IMR-90 (cell line): Measurements from ENCODE around the gene SMIM9. TPM values are rescaled to one million over a fixed set of nuclear protein-coding genes. Genes with fewer than 3 reads are reported as not detected.

Source experiments
- ATAC-seq: fragments of 200-7000 bp; cut with Tn5 transposase; 2 replicates; pipeline ENCODE4 v1.9.1; 2020; ENCODE audit warnings: low read depth, mild to moderate bottlenecking, moderate library complexity
- BruUV-seq: library from RNA; stranded (reverse); fragments of 400-500 nt; replicated peaks from 2 replicates; lab custom pipeline; 2021; lab: Mats Ljungman, UMichigan
- CTCF ChIA-PET: fragments of 300-600 bp; formaldehyde crosslinking; extraction: SDS; loops from one replicate; lab custom pipeline; 2021; ENCODE audit warnings: antibody characterized with exemption; lab: Yijun Ruan, JAX
- POLR2A ChIA-PET: fragments of 300-600 bp; sonication (Branson Sonifier 250); formaldehyde crosslinking; loops from one replicate; lab custom pipeline; 2022; ENCODE audit warnings: antibody characterized with exemption; ENCODE audit not compliant: unreplicated experiment; lab: Charles Lee
- DNase-seq: peaks from one replicate; pipeline ENCODE4 v3.0.0; 2013
- H2AFZ ChIP-seq: replicated peaks from 2 replicates; pipeline ENCODE3; 2013; ENCODE audit warnings: low read length, mild to moderate bottlenecking; ENCODE audit not compliant: poor library complexity
- H2AK5ac ChIP-seq: 2 replicates; pipeline ENCODE4 v1.6.1; 2013; ENCODE audit warnings: low read depth, low read length, inconsistent platforms
- H2AK9ac ChIP-seq: replicated peaks from 2 replicates; pipeline ENCODE3; 2013; ENCODE audit warnings: mild to moderate bottlenecking, low read depth, low read length, moderate library complexity; ENCODE audit not compliant: poor library complexity
- H2BK120ac ChIP-seq: 2 replicates; pipeline ENCODE4 v1.6.1; 2013; ENCODE audit warnings: low read depth, low read length, inconsistent platforms
- H2BK15ac ChIP-seq: 3 replicates; pipeline ENCODE4 v1.6.1; 2013; ENCODE audit warnings: low read depth, low read length, inconsistent platforms
- H2BK20ac ChIP-seq: 2 replicates; pipeline ENCODE4 v1.6.1; 2013; ENCODE audit warnings: low read depth, mild to moderate bottlenecking, inconsistent platforms, low read length, moderate library complexity
- H2BK5ac ChIP-seq: 2 replicates; pipeline ENCODE4 v1.6.1; 2013; ENCODE audit warnings: mild to moderate bottlenecking, low read depth, low read length, inconsistent platforms; ENCODE audit not compliant: poor library complexity, severe bottlenecking
- H3K14ac ChIP-seq: replicated peaks from 2 replicates; pipeline ENCODE4 v1.6.1; 2013; ENCODE audit warnings: low read depth, low read length, inconsistent platforms
- H3K18ac ChIP-seq: 2 replicates; pipeline ENCODE4 v1.6.1; 2013; ENCODE audit warnings: low read depth, low read length, control low read depth
- H3K23ac ChIP-seq: 2 replicates; pipeline ENCODE4 v1.6.1; 2013; ENCODE audit warnings: low read depth, low read length, inconsistent platforms
- H3K27ac ChIP-seq: 2 replicates; pipeline ENCODE4 v1.5.1; 2013; ENCODE audit warnings: mild to moderate bottlenecking, control low read depth, low read length; ENCODE audit not compliant: insufficient read depth
- H3K27me3 ChIP-seq: 2 replicates; pipeline ENCODE4 v1.6.1; 2013; ENCODE audit warnings: low read length; ENCODE audit not compliant: control insufficient read depth, insufficient read depth
- H3K36me3 ChIP-seq: 2 replicates; pipeline ENCODE4 v1.6.1; 2013; ENCODE audit warnings: low read length, mixed read lengths; ENCODE audit not compliant: control insufficient read depth, insufficient read depth
- H3K4ac ChIP-seq: 2 replicates; pipeline ENCODE4 v1.6.1; 2013; ENCODE audit warnings: low read depth, low read length, inconsistent platforms
- H3K4me1 ChIP-seq: 2 replicates; pipeline ENCODE4 v1.6.1; 2013; ENCODE audit warnings: low read length, mixed read lengths; ENCODE audit not compliant: control insufficient read depth, insufficient read depth
- H3K4me2 ChIP-seq: 2 replicates; pipeline ENCODE4 v1.6.1; 2013; ENCODE audit warnings: low read depth, mild to moderate bottlenecking, control low read depth, low read length, moderate library complexity
- H3K4me3 ChIP-seq: 2 replicates; pipeline ENCODE4 v1.5.1; 2013; ENCODE audit warnings: low read depth, mild to moderate bottlenecking, control low read depth, low read length, moderate library complexity; ENCODE audit not compliant: insufficient read depth
- H3K56ac ChIP-seq: 2 replicates; pipeline ENCODE4 v1.6.1; 2013; ENCODE audit warnings: low read length, inconsistent platforms; ENCODE audit not compliant: insufficient read depth; ENCODE audit errors: extremely low read depth
- H3K79me1 ChIP-seq, 2 experiments: 2 replicates each; pipeline ENCODE4 v1.6.1; 2013; ENCODE audit warnings: low read length in 2 of 2, inconsistent platforms in 1 of 2, low read depth in 1 of 2
- H3K9ac ChIP-seq: 2 replicates; pipeline ENCODE4 v1.6.1; 2013; ENCODE audit warnings: low read depth, low read length, control low read depth
- H3K9me1 ChIP-seq: 2 replicates; pipeline ENCODE4 v1.6.1; 2013; ENCODE audit warnings: low read length, inconsistent platforms; ENCODE audit not compliant: insufficient read depth
- H3K9me3 ChIP-seq: 2 replicates; pipeline ENCODE4 v1.6.1; 2013; ENCODE audit warnings: low read length; ENCODE audit not compliant: control insufficient read depth, insufficient read depth
- H4K20me1 ChIP-seq: 2 replicates; pipeline ENCODE4 v1.6.1; 2013; ENCODE audit warnings: low read length, inconsistent platforms; ENCODE audit not compliant: insufficient read depth
- H4K5ac ChIP-seq: 2 replicates; pipeline ENCODE4 v1.6.1; 2013; ENCODE audit warnings: mild to moderate bottlenecking, low read depth, low read length, control low read depth
- H4K8ac ChIP-seq, 2 experiments: 2 replicates each; pipeline ENCODE4 v1.6.1; 2013; ENCODE audit warnings: low read depth in 2 of 2, low read length in 2 of 2, control low read depth in 1 of 2, inconsistent platforms in 1 of 2
- H4K91ac ChIP-seq: 2 replicates; pipeline ENCODE4 v1.6.1; 2013; ENCODE audit warnings: low read depth, low read length, inconsistent platforms; ENCODE audit not compliant: insufficient read depth
- BHLHE40 ChIP-seq: fragments of 150-350 bp; IDR thresholded peaks from 2 replicates; pipeline ENCODE4 v1.6.1; 2016; ENCODE audit warnings: mild to moderate bottlenecking, low read depth, low read length
- CHD1 ChIP-seq: IDR thresholded peaks from 2 replicates; pipeline ENCODE4 v1.6.1; 2012; ENCODE audit warnings: low read depth, low read length, improper control_type of control experiment
- ELK1 ChIP-seq: fragments of 150-350 bp; IDR thresholded peaks from 2 replicates; pipeline ENCODE4 v1.6.1; 2016; ENCODE audit warnings: low read depth, mild to moderate bottlenecking, low read length, moderate library complexity, borderline replicate concordance
- FOS ChIP-seq: fragments of 150-350 bp; IDR thresholded peaks from 2 replicates; pipeline ENCODE4 v1.6.1; 2016; ENCODE audit warnings: low read depth, low read length
- MXI1 ChIP-seq: IDR thresholded peaks from 2 replicates; pipeline ENCODE4 v1.6.1; 2012; ENCODE audit warnings: low read depth, mild to moderate bottlenecking, low read length, moderate library complexity, borderline replicate concordance
- NFE2L2 ChIP-seq: fragments of 150-350 bp; IDR thresholded peaks from 2 replicates; pipeline ENCODE4 v1.6.1; 2016; ENCODE audit warnings: low read depth, mild to moderate bottlenecking, low read length
- POLR2A ChIP-seq: IDR thresholded peaks from 2 replicates; pipeline ENCODE4 v1.6.1; 2012; ENCODE audit warnings: mild to moderate bottlenecking, low read depth, low read length
- RAD21 ChIP-seq: IDR thresholded peaks from 2 replicates; pipeline ENCODE4 v1.6.1; 2012; ENCODE audit warnings: low read length, improper control_type of control experiment
- SMC3 ChIP-seq: fragments of 150-350 bp; IDR thresholded peaks from 2 replicates; pipeline ENCODE4 v1.6.1; 2016; ENCODE audit warnings: low read depth, mild to moderate bottlenecking, antibody characterized with exemption, low read length, moderate library complexity
- USF2 ChIP-seq: fragments of 150-350 bp; IDR thresholded peaks from 2 replicates; pipeline ENCODE4 v1.6.1; 2017; ENCODE audit warnings: mild to moderate bottlenecking, antibody characterized with exemption, low read length, low read depth
- whole genome bisulfite sequencing, 2 experiments: methylation state at CpG; one replicate each; pipeline versions ENCODE4 v1.1.5 to v1.1.7; 2013; ENCODE audit warnings: missing lambda C conversion rate in 2 of 2; ENCODE audit not compliant: insufficient read length in 1 of 2; ENCODE audit errors: extremely low coverage in 2 of 2; 5-methylcytosine and 5-hydroxymethylcytosine counted together
- dilution Hi-C: fragments of 300-500 bp; cut with HindIII; formaldehyde crosslinking; loops from one replicate; pipeline ENCODE4 v1.14.3; 2018; ENCODE audit warnings: low sequenced_read_pairs; ENCODE audit not compliant: unreplicated experiment
- in situ Hi-C: fragments of 300-500 bp; cut with MboI; formaldehyde crosslinking; loops from 3 replicates; pipeline ENCODE4 v1.14.3; 2019; ENCODE audit warnings: low sequenced_read_pairs, inconsistent platforms, mixed read lengths
- intact Hi-C: fragments of 100-400 bp; cut with micrococcal nuclease; formaldehyde crosslinking; loops from 2 replicates; pipeline ENCODE4 v1.10.0; 2022
- polyA plus RNA-seq, 3 experiments: library from polyadenylated mRNA; depleted of rRNA; stranded (reverse); fragments of >200 nt; gene quantifications; 2 replicates each; pipeline ENCODE4 v1.2.3, GENCODE V29; 2012; ENCODE audit warnings: low replicate concordance in 1 of 3
- total RNA-seq: library from RNA; depleted of rRNA; stranded (reverse); fragments of >200 nt; gene quantifications from 2 replicates; pipeline ENCODE4 v1.2.3, GENCODE V29; 2012

SMIM9 gene
- total and polyA plus RNA-seq, 2 of the 4 experiments (the other 2 are of a cell fraction), result not detected

- H3K79me1 ChIP-seq, result peaks cover 5 to 7% of the 10 kb centered on the region in 2 experiments; a peak in 3 of 4 replicates
- H3K9ac ChIP-seq, result no peak overlapping the region
- H3K4me1 ChIP-seq, result no peaks in the 10 kb centered on the region
- H3K27ac ChIP-seq, result no peak overlapping the region
- no peak overlapping the region for H4K91ac ChIP-seq
- intact Hi-C loops, result no loop called here
- no peak overlapping the region for H4K8ac ChIP-seq
- no peak overlapping the region for H2AK9ac ChIP-seq
- H2BK5ac ChIP-seq, result no peak overlapping the region
- H2AK5ac ChIP-seq, result no peak overlapping the region
- H4K5ac ChIP-seq, result no peak overlapping the region
- H3K56ac ChIP-seq, result no peak overlapping the region
- ChIA-PET CTCF (no interaction called here), POLR2A (interaction anchor here (0.5 kb wide), 1 partner anchor 421 kb away, joined by 3 read pairs; no protein-coding TSS in a partner anchor)
- no peaks in the 10 kb centered on the region for H3K9me3 ChIP-seq
- no peak overlapping the region for H3K4ac ChIP-seq
- H4K20me1 ChIP-seq, result no peaks in the 10 kb centered on the region
- TF ChIP-seq USF2, result no peak
- no peak for TF ChIP-seq NFE2L2
- no peak for TF ChIP-seq SMC3
- TF ChIP-seq POLR2A, result no peak
- TF ChIP-seq FOS, result no peak
- TF ChIP-seq BHLHE40, result no peak
- TF ChIP-seq CHD1, result no peak
- no peak for TF ChIP-seq RAD21
- TF ChIP-seq ELK1, result no peak
- TF ChIP-seq MXI1, result no peak
- DNase-seq (no peak), ATAC-seq (no peak)
- H3K18ac ChIP-seq, result no peak overlapping the region
- no peak overlapping the region for H2BK15ac ChIP-seq
- no peak overlapping the region for H3K4me2 ChIP-seq
- H2AFZ ChIP-seq, result no peak overlapping the region
- H3K23ac ChIP-seq, result no peak overlapping the region
- in situ Hi-C loops, result no loop called here
- H2BK20ac ChIP-seq, result no peak overlapping the region
- H3K9me1 ChIP-seq, result no peaks in the 10 kb centered on the region
- no TSS peak for BruUV-seq
- H3K14ac ChIP-seq, result no peak overlapping the region
- H3K4me3 ChIP-seq, result no peak overlapping the region
- no peaks in the 10 kb centered on the region for H3K27me3 ChIP-seq
- H3K36me3 ChIP-seq, result 0 out of 2 replicates have a peak, but pooled peaks cover 1% of the 10 kb centered on the region
- dilution Hi-C loops, result no loop called here
- H2BK120ac ChIP-seq, result no peak overlapping the region
- no CpG with 5 or more reads among the region's 4 CpGs for WGBS, 2 experiments
Observed at GRCh38 chrX:154791467-154791866, 43.0 kb downstream of the SMIM9 start.
